ENCODE results near the gene ANKS1A.

The ANKS1A gene

DNA sequence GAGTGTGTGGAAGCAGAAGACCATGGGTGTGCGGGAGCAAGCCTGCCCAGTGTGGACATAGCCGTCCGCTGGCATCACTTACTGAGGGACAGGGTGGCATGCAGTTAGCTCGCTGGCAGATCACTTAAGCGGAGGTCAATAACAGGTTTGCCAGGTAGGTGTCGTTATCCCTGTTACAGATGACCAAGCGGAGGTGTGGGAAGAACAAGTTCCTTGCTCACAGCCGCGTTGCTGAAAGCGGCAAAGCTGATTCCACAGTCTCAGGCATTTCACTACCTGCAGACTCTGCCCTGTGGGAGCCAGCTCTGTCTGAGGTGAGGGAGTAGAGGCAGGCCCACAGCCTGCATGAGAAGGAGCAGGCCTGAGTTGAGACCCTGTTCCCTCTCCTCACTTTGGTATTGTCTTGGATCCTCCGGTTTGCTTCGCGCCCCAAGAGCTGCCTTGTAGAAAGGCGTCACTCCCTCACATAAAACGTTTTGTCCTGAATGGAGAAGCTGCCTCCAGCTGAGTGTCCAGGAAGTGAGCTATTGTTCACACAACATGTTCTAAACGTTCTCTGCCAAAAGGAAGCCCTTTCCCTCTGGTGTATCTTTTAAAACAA lies 155.2 kb downstream of the ANKS1A start:
- Histone ChIP-seq H4K20me1 (ENCODE audit: insufficient read depth) (no peaks in the 10 kb centered on the region), H3K9ac (no peak overlapping the region), H3K36me3 (ENCODE audit: insufficient read depth) (no peaks in the 10 kb centered on the region), H3K27me3 (ENCODE audit: insufficient read depth, low read depth) (no peaks in the 10 kb centered on the region), H3K4me2 (no peak overlapping the region), H3K27ac (no peak overlapping the region; the same call in 1 of the 2 replicates), H3K4me3 (IDR thresholded peaks at IDR 0.05; ENCODE audit: insufficient read depth, low read depth, low read length) (no peak overlapping the region), H3K4me1 (ENCODE audit: low read depth, poor library complexity, severe bottlenecking) (peaks cover 51% of the 10 kb centered on the region), H2AFZ (ENCODE audit: low read depth) (no peak overlapping the region), H3K79me2 (ENCODE audit: insufficient read depth, low read depth) (no peaks in the 10 kb centered on the region; the same call in 1 of the 2 replicates)
- TF ChIP-seq, protein P1, sequence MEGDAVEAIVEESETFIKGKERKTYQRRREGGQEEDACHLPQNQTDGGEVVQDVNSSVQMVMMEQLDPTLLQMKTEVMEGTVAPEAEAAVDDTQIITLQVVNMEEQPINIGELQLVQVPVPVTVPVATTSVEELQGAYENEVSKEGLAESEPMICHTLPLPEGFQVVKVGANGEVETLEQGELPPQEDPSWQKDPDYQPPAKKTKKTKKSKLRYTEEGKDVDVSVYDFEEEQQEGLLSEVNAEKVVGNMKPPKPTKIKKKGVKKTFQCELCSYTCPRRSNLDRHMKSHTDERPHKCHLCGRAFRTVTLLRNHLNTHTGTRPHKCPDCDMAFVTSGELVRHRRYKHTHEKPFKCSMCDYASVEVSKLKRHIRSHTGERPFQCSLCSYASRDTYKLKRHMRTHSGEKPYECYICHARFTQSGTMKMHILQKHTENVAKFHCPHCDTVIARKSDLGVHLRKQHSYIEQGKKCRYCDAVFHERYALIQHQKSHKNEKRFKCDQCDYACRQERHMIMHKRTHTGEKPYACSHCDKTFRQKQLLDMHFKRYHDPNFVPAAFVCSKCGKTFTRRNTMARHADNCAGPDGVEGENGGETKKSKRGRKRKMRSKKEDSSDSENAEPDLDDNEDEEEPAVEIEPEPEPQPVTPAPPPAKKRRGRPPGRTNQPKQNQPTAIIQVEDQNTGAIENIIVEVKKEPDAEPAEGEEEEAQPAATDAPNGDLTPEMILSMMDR (conservative IDR thresholded peaks at IDR 0.05; ENCODE audit: low read depth, low read length), result no peak

DNA sequence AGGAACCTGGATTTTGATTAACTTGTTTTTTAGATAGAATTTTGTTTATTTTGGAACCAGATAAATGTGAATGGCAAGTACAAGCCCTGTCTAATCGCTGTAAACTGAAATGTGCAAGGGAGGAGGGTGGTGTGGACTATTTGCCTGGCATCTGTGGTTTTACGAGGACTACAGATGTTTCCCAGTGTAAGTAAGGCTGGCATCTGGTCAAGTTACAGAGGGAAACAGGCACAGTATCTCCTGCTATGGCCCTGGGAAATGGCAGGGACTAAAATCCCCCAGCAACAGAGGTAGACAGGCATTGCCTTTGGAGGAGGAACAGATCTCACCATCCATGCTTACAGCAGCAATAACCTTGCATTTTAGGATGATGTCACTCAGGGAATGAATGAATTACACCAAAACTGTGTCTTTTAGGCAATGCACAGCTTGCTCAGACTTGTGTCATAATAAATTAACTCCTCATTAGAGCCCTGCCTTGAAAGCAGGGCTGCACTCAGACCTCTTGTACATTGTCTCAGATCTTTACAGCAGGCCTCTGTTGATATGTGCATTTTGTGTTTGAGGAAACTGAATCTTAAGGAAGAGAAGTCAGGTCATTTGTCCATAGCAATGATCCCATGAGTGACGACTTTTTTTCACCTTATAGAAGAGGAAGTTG lies 155.8 kb downstream of the ANKS1A start:
- no peak overlapping the region for H2AFZ ChIP-seq (ENCODE audit: low read depth)
- H4K20me1 ChIP-seq (ENCODE audit: insufficient read depth), result no peaks in the 10 kb centered on the region
- no peak overlapping the region; the same call in 1 of the 2 replicates for H3K27ac ChIP-seq
- H3K79me2 ChIP-seq (ENCODE audit: insufficient read depth, low read depth), result no peaks in the 10 kb centered on the region; the same call in 1 of the 2 replicates
- peaks cover 57% of the 10 kb centered on the region for H3K4me1 ChIP-seq (ENCODE audit: low read depth, poor library complexity, severe bottlenecking)
- no peak overlapping the region for H3K4me3 ChIP-seq (IDR thresholded peaks at IDR 0.05; ENCODE audit: insufficient read depth, low read depth, low read length)
- H3K4me2 ChIP-seq, result no peak overlapping the region
- no peaks in the 10 kb centered on the region for H3K27me3 ChIP-seq (ENCODE audit: insufficient read depth, low read depth)
- TF ChIP-seq, protein P1 (conservative IDR thresholded peaks at IDR 0.05; ENCODE audit: low read depth, low read length), result no peak
- H3K36me3 ChIP-seq (ENCODE audit: insufficient read depth), result no peaks in the 10 kb centered on the region
- no peak overlapping the region for H3K9ac ChIP-seq

DNA sequence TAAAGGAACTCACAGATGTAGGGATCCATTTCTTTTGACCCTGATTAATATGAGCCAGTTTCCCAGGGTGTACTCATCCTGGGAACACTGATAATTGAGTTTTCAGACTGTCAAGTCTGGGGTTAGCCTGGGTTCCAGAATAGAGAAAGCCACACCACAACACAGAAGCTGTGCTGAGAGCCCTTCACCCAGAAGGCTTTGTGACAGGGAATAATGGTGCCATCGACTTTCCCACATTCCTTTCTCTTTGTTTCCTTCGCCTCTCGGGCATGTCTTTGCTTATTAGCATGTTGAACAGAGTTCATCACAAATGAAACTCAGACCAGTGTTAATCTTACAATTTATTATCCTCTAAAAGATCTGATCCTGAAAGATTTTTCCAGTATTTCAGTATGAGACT lies 157.0 kb downstream of the ANKS1A start:
- Histone ChIP-seq H3K27ac (peak overlapping the region; percentile 99; the same call in 1 of the 2 replicates), H3K79me2 (ENCODE audit: insufficient read depth, low read depth) (no peaks in the 10 kb centered on the region; the same call in 1 of the 2 replicates), H2AFZ (ENCODE audit: low read depth) (no peak overlapping the region), H3K9ac (no peak overlapping the region), H3K4me3 (IDR thresholded peaks at IDR 0.05; ENCODE audit: insufficient read depth, low read depth, low read length) (no peak overlapping the region), H3K4me1 (ENCODE audit: low read depth, poor library complexity, severe bottlenecking) (peaks cover 69% of the 10 kb centered on the region), H3K36me3 (ENCODE audit: insufficient read depth) (no peaks in the 10 kb centered on the region), H3K4me2 (peak overlapping the region; percentile 74; the same call in 1 of the 2 replicates), H3K27me3 (ENCODE audit: insufficient read depth, low read depth) (no peaks in the 10 kb centered on the region), H4K20me1 (ENCODE audit: insufficient read depth) (no peaks in the 10 kb centered on the region)
- TF ChIP-seq, protein P1 (conservative IDR thresholded peaks at IDR 0.05; ENCODE audit: low read depth, low read length), result no peak

DNA sequence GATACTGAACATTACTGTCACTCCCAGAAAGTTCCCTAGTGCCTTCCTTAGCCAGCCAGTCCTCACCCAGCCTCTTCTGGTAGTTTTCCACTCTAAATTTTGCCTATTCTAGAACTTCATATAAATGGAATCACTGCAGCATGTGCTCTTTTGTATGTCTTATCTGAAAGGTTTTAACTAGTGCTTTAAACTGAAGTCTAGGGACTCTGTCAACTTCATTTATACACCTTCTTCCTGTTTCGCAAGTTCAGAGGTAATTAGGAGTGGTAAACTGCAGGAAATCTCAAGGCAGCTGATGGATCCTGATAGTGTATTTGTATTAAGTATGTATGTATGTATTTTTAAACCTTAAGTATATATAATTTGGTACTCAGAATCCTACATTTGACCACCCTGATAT lies 157.8 kb downstream of the ANKS1A start:
- Histone ChIP-seq H3K9ac (peak overlapping the region; percentile 87; the same call in 1 of the 2 replicates), H3K4me2 (peak overlapping the region; percentile 74), H2AFZ (ENCODE audit: low read depth) (peak overlapping the region; percentile 64; the same call in 1 of the 2 replicates), H3K4me1 (ENCODE audit: low read depth, poor library complexity, severe bottlenecking) (peaks cover 77% of the 10 kb centered on the region), H3K4me3 (IDR thresholded peaks at IDR 0.05; ENCODE audit: insufficient read depth, low read depth, low read length) (no peak overlapping the region), H3K27me3 (ENCODE audit: insufficient read depth, low read depth) (no peaks in the 10 kb centered on the region), H4K20me1 (ENCODE audit: insufficient read depth) (no peaks in the 10 kb centered on the region), H3K27ac (peak overlapping the region; percentile 99), H3K79me2 (ENCODE audit: insufficient read depth, low read depth) (no peaks in the 10 kb centered on the region; the same call in 1 of the 2 replicates), H3K36me3 (ENCODE audit: insufficient read depth) (no peaks in the 10 kb centered on the region)
- TF ChIP-seq, protein P1 (conservative IDR thresholded peaks at IDR 0.05; ENCODE audit: low read depth, low read length), result no peak

Data from KMS-11 (cell line).